GM21786 (cell line): Measurements from ENCODE around the gene ARPC5L.
"Not testable (repeated sequence)": the region's sequence is repeated elsewhere in the genome, so short reads cannot be mapped to it uniquely, and the experiment has no call there.

Experiments used
- ATAC-seq: cut with Tn5 transposase; IDR thresholded peaks from one replicate; pipeline ENCODE4 v1.9.1; 2021; ENCODE audit not compliant: unreplicated experiment

ARPC5L gene

GRCh38 chr9:124861342-124862229 lies at the start of gene ARPC5L, which contains the start of gene RPL35:
Gene ARPC5L (plus strand): TSS chr9:124862130. CDS start chr9:124869291, 7,161 bp downstream.
Gene RPL35 (minus strand): TSS chr9:124861957. CDS start chr9:124861912, 45 bp downstream.
- ATAC-seq = peak; percentile 90

- no peak for ATAC-seq
Observed at GRCh38 chr9:124812441-124812876, 49.5 kb upstream of the ARPC5L start.

GRCh38 chr9:124813041-124813440 lies 48.9 kb upstream of the ARPC5L start:
- no peak for ATAC-seq

GRCh38 chr9:124813501-124814163 lies 48.3 kb upstream of the ARPC5L start:
- ATAC-seq = no peak

- no peak for ATAC-seq
Observed at GRCh38 chr9:124814164-124814535, 47.8 kb upstream of the ARPC5L start.

- ATAC-seq = no peak
Observed at GRCh38 chr9:124815601-124816000, 46.3 kb upstream of the ARPC5L start.

GRCh38 chr9:124818431-124819281 lies 43.3 kb upstream of the ARPC5L start:
- no peak for ATAC-seq

GRCh38 chr9:124820698-124821623 lies 41.0 kb upstream of the ARPC5L start:
- ATAC-seq = no peak

GRCh38 chr9:124828489-124829333 lies 33.2 kb upstream of the ARPC5L start:
- ATAC-seq = no peak

- ATAC-seq = no peak
Observed at GRCh38 chr9:124829334-124829669, 32.6 kb upstream of the ARPC5L start.

GRCh38 chr9:124830593-124830992 lies 31.3 kb upstream of the ARPC5L start:
- no peak for ATAC-seq

GRCh38 chr9:124831642-124832364 lies 30.1 kb upstream of the ARPC5L start:
- no peak for ATAC-seq

GRCh38 chr9:124834591-124834990 lies 27.3 kb upstream of the ARPC5L start:
- ATAC-seq = no peak

GRCh38 chr9:124835026-124835557 lies 26.8 kb upstream of the ARPC5L start:
- no peak for ATAC-seq

GRCh38 chr9:124838132-124838531 lies 23.8 kb upstream of the ARPC5L start:
- not testable (repeated sequence) for ATAC-seq

GRCh38 chr9:124838567-124839275 lies 23.2 kb upstream of the ARPC5L start:
- not testable (repeated sequence) for ATAC-seq

GRCh38 chr9:124839612-124840299 lies 22.2 kb upstream of the ARPC5L start:
- no peak for ATAC-seq
